HG03159 (cell line): ENCODE data around the gene SLC28A3.

Experiments
- ATAC-seq: cut with Tn5 transposase; IDR thresholded peaks from one replicate; pipeline ENCODE4 v1.9.1; 2021; ENCODE audit warnings: mild to moderate bottlenecking, moderate library complexity; ENCODE audit not compliant: unreplicated experiment

The SLC28A3 gene

GRCh38 chr9:84339962-84340361, 596 bp downstream of the SLC28A3 start:
- ATAC-seq: no peak

GRCh38 chr9:84339503-84339902, 1.1 kb downstream of the SLC28A3 start:
- ATAC-seq: no peak

- ATAC-seq: no peak
These were observed 1.8 kb downstream of the SLC28A3 start for GRCh38 chr9:84338792-84339191.

- ATAC-seq: no peak
These were observed 3.3 kb downstream of the SLC28A3 start for GRCh38 chr9:84337252-84337651.

- no peak for ATAC-seq
These were observed 9.3 kb downstream of the SLC28A3 start for GRCh38 chr9:84331119-84331809.

- ATAC-seq: no peak
These were observed 10.3 kb downstream of the SLC28A3 start for GRCh38 chr9:84330246-84330645.

GRCh38 chr9:84327184-84327583, 13.4 kb downstream of the SLC28A3 start:
- ATAC-seq: no peak

GRCh38 chr9:84325347-84325973, 15.1 kb downstream of the SLC28A3 start:
- ATAC-seq: no peak

- ATAC-seq: no peak
These were observed 15.7 kb downstream of the SLC28A3 start for GRCh38 chr9:84324811-84325210.

- ATAC-seq: no peak
These were observed 16.7 kb downstream of the SLC28A3 start for GRCh38 chr9:84323858-84324257.

- no peak for ATAC-seq
These were observed 17.7 kb downstream of the SLC28A3 start for GRCh38 chr9:84322828-84323227.

- ATAC-seq: no peak
These were observed 20.3 kb downstream of the SLC28A3 start for GRCh38 chr9:84320231-84320630.

GRCh38 chr9:84319632-84320031, 20.9 kb downstream of the SLC28A3 start:
- ATAC-seq: no peak

GRCh38 chr9:84318981-84319380, 21.6 kb downstream of the SLC28A3 start:
- ATAC-seq: no peak

- no peak for ATAC-seq
These were observed 23.0 kb downstream of the SLC28A3 start for GRCh38 chr9:84317563-84317962.

GRCh38 chr9:84315278-84315877, 25.2 kb downstream of the SLC28A3 start:
- ATAC-seq: no peak

- ATAC-seq: no peak
These were observed 26.3 kb downstream of the SLC28A3 start for GRCh38 chr9:84314306-84314705.

GRCh38 chr9:84310883-84311282, 29.7 kb downstream of the SLC28A3 start:
- ATAC-seq: no peak

- no peak for ATAC-seq
These were observed 34.9 kb downstream of the SLC28A3 start for GRCh38 chr9:84305497-84306131.

GRCh38 chr9:84304166-84304565, 36.4 kb downstream of the SLC28A3 start:
- no peak for ATAC-seq

- no peak for ATAC-seq
These were observed 37.5 kb downstream of the SLC28A3 start for GRCh38 chr9:84303061-84303460.

- ATAC-seq: no peak
These were observed 38.7 kb downstream of the SLC28A3 start for GRCh38 chr9:84301851-84302250.
